T47D (cell line): ENCODE data around the gene MYLK4.

ENCODE experiments used
- DNase-seq, 2 experiments: peaks; one replicate each; pipeline versions ENCODE4 v3.0.0 to v3.0.0-alpha.2; 2011 to 2012; ENCODE audit warnings: low read depth in 1 of 2, low spot score in 1 of 2
- JUND ChIP-seq: IDR thresholded peaks from 2 replicates; pipeline ENCODE4 v1.6.1; 2012; ENCODE audit warnings: low read depth
- in situ Hi-C: cut with HindIII; loops from 2 replicates; pipeline ENCODE4 v1.10.0; 2016; ENCODE audit warnings: low sequenced_read_pairs, low pct_unique_long_range_greater_than_20kb

Gene MYLK4

DNA sequence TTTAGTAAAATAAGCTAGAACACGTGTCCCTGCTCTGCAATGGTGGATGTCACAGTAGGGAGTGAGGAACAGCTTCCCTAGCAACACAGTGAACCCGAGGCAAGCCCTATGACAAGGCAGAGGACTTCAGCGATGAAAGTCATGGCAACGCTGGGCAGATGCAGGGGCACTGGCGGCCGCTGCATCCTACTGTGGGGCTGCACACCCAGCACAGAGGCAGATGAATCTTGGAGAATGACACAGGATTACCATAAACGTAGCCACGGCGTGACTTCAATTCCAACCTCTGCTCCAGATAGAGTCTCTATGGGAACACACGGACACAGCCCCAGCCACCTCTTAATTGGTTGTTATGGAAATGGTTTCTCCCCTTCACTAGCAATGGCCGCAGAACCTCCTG lies 64.2 kb downstream of the MYLK4 start:
- in situ Hi-C loops: no loop called here
- DNase-seq: no peak
- TF ChIP-seq JUND: no peak

DNA sequence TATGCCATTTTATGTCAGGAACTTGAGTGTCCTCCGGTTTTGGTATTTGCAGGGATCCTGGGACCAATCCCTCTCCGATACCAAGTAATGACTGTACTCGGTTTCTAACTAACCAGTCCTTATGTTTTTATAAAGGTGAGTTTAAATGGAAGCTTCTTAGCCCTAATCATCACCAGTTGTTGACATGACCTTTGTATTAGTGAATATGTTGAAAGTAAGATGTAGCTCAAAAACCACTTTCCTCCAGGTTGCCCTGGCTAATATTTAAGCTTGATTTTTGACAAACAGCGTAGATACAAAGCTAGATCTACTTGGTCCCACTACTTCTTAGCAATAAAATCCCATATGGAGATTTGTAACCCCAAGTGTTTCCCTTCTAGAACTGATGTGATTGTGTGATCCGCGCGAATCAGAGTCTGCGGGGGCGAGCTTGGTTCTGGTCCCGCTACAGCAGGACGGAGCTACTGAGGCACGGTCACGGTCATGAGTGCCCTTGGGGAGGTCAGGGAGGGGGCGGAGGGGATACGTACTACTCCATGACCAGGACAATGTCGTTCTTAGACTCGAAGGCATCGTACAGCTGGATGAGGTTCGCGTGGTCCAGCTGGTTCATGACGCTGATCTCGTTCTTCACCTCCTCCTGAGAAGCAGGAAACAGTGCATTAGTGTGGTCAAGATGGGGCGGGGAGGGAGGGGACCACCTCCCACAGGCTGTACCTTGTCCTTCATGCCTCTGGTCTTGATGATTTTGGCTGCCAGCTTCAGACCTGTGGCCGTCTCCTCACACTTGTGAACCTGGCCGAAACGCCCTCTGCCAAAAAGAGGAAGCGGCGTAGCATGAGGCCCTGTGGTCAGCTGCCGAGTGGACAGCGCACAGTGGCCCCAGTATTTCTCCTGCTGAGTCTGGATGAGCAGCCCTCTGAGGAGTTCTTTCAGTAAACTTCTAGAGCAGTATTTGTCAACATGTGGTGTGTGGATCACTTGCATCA lies 65.7 kb downstream of the MYLK4 start:
- in situ Hi-C loops: no loop called here
- no peak for TF ChIP-seq JUND
- no peak for DNase-seq

DNA sequence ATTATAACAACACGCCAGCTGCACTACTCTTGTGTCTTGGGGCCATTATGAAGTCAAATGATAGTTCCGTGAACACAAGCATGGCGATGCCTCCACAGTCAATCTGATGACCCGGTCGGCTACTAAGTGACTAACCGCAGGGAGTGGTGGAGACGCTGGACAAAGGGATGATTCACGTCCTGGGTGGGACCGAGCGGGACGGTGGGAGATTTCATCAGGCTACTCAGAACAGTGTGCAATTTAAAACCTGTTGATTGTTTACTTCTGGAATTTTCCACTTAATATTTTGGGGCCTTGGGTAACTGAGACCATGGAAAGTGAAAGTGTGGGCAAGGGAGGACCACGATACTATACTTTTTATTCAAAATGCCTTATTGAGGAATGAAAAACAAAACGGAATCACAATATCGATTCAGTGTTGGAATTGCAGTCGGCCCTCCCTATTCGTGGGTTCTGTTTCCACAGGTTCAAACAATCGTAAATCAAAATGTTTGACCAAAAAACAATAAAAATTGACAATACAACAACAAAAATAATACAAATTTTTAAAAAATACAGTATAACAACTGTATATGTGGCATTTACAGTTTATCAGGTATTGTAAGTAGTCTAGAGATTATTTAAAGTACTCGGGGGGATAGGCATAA lies 66.5 kb downstream of the MYLK4 start:
- TF ChIP-seq JUND: no peak
- no peak for DNase-seq
- in situ Hi-C loops: no loop called here

DNA sequence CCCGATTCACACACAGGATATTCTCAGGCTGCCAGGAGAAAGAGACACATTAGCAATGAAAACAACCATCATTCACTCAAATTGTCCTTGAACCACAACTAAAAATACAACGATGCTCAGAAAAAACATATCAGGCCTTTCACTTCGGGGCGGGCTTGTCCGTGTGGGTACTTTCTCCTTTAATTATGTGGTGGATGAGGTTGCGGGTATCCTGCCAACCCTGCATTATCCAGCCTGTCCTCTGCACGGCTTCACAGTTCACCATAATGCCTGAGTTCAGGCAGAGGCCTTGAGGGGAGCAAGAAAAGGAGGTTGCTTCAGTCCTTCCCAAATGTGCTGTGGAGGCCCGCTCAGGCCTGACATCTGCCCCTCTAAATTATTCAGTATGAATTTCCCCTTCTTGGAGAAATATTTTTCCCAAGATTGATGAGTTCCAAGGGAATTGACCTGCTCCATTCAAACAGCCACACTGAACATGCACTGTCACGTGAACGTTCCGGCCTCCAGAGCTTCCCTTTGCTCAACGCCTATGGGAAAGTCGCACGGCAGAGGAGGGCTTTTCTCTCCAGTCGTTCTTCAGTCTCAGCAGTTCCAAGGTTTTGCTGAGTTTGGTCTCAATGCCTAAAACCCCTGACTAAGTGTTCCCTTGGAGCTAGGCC lies 70.3 kb downstream of the MYLK4 start:
- in situ Hi-C loops: no loop called here
- no peak for DNase-seq
- no peak for TF ChIP-seq JUND

DNA sequence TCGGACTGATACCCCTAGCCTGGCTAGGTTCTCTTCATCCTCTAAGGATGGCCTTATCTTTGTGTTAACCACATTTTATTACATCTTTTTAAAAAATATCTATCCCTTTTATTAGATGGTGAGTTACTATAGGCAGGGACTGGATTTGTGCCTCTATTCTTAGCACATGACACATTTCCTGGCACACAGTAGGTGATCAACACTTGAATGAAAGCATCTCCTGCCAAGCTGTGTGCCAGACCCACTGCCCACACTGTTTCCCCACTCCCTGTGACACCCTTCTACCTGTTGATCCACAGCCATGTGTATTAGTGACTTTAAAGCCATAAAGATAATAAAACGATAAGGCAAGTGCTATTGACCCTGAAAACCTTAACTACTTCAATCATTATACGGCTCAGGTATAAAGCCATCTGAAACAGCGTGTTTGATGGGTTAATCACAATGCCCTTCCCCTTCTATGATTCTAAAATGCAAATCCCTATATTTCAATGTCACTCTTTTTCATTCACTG lies 73.6 kb downstream of the MYLK4 start:
- no peak for TF ChIP-seq JUND
- in situ Hi-C loops: no loop called here
- no peak for DNase-seq

DNA sequence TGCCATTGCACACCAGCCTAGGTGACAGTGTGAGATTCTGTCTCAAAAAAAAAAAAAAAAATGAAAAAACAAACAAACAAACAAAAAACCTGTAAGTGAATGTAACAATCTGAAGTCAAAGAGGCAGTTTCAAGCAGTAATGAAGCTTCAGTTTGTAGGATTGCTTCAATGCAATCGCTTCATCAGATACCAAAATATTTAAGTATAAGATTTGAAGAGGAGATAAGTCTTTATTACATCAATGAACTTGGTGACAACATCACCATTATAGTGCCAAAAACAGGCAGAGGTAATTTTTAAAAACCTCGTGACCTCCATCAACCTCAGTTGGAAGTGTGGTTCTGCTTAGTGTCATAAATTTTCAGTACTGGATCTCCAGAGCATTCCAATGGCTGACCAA lies 74.7 kb downstream of the MYLK4 start:
- DNase-seq: no peak
- TF ChIP-seq JUND: no peak
- in situ Hi-C loops: no loop called here

DNA sequence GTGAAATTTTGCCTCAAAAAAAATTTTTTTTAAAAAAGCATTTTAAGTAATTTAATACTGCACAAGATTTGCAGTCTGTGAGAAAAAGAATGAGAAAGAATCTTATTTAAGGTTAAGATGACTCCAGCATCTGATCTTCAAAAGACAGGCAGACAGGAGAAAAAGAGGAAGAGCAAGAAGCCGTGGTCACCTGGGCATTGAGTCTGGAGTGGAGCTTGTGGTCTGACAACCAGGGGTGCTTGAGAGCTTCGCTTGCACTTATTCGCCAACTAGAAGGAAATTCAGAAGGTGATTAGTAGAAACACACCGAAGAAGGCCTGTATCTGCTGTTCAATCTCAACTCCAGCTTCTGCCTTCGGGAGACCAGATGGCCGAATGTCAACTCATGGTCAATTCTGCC lies 75.9 kb downstream of the MYLK4 start:
- TF ChIP-seq JUND: no peak
- no peak for DNase-seq
- in situ Hi-C loops: no loop called here

DNA sequence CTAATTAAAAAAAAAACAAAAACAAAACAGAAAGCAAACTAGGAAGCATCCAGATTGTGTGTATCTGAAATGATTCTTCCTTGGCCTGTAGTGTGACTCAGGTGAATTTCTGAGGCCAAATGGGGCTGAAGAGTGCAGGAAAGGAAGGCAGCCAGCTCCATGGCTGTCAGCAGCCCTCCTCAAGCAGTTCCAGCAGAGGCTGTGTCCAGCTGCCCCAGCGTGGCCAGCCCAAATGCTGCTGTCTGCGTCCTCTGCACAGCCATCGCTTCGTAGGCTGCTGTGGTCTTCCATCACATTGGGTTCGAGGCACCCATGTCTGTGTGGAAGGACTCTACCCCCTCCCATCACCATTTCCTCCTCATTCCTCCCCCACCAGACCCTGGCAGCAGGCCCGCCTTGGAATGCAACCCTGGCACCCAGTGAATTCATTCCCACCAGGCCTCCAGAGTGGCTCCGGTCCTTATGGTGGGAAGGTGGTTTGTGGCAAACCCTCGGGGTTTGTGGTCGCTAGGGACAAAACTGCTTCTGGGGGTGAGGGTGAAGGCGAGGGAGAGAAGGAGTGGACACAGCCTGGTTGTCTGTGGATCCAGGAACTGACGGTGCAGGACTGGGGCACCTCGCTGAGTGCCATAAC lies 81.5 kb downstream of the MYLK4 start:
- TF ChIP-seq JUND: no peak
- no peak for DNase-seq
- in situ Hi-C loops: no loop called here

DNA sequence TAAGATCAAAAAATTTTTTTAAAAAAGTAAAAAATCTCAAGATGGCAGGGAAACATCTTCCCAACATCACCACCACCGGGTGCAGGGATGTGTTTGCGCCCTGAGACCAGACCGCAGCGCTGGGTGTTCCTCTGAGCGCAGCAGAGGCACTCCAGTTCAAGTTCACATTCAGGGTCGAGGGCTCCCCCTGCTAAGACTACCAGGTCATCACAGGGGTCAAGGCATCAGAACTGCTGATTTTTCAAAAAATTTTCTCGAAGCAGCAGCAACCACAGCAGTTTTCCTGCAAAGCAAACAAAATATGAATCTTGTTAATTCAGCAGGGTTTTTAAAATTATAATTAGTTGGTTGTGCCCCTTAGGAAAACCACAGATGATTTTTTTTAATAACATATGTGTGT lies 83.1 kb downstream of the MYLK4 start:
- in situ Hi-C loops: no loop called here
- no peak for TF ChIP-seq JUND
- DNase-seq: no peak

DNA sequence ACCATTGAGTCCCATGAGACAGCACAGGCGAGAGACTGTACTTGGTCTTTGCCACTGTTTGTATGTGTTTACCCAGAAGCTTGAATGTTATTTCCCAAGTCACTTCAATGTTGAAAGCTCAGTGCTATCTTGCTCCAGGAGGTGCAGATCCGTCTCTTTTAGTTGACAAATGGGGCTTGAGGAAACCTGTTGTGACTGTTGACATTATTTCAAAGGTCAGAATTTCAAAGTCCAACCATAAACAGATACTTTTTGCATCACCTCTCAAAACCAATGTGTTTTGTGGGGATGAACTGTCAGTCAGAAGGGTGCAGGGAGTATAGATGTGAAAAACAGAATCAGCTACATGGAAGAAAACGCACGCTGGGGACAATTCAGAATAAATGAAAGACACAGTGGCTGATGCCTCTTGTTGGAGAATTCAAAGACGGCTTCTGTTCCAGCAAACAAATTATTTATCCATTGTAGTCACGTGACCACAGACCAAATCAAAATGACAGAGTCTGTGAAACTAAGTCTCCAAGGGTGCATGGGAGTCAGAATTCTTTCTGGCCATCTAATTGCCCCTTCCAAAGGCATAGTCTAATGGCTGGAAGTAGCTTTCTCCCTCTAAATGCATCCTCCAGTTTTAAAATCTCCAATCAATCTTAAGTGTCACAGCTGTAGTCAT lies 83.7 kb downstream of the MYLK4 start:
- no peak for DNase-seq
- TF ChIP-seq JUND: no peak
- in situ Hi-C loops: no loop called here

DNA sequence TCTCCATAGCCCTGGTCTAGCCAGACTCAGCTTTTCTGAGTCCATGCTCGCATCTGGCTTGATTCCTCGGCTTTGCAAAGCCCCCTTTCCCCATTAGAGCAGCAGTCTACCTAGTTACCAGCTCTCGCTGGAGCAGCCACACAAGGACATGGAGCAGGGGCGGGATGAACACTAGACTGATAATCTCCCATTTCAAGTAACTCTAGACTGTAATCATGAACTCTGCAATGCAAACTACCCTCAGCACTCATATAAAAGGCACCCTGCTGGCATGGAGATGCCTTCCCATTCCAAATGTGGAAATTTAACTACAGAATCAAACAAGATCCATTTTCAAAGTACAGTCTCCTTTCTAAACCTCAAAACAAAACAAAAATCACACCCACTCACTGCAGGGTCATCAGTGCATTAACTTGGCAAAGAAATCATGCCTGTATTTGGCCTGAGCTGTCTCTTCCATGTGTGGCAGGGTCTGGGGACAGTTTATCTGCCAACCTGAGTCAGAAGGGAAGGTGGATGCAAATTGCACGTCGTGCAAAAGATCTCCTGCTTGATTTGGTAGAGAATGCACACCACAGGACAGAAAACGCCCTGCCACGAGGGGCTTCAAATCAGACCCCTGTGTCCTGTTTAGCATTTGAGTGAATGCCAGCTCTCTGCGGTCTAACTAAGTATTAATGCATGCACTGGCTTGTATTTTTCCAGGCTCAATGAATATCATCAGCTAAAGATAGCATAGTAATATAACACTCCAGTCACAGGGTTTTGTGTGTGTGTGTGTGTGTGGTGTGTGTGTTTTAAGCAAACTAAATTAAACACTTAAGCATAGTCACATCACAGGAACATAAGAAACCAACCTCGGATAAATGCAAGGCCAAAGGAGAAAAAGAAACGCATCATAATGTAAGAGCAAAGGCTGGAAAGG lies 85.3 kb downstream of the MYLK4 start:
- no peak for DNase-seq
- in situ Hi-C loops: no loop called here
- TF ChIP-seq JUND: no peak
